Epithelial cell of esophagus (primary cell): ENCODE measurements around the gene HOXA5.

ENCODE experiments used
- DNase-seq: peaks from one replicate; pipeline ENCODE4 v3.0.0; 2010; ENCODE audit warnings: low read depth
- H3K4me3 ChIP-seq: 2 replicates; pipeline ENCODE4 v1.5.1; 2011; ENCODE audit warnings: mild to moderate bottlenecking, low read length, control low read depth
- CTCF ChIP-seq: IDR thresholded peaks from 2 replicates; pipeline ENCODE4 v1.5.1; 2011; ENCODE audit warnings: low read depth, mild to moderate bottlenecking, low read length, control low read depth, inconsistent platforms; ENCODE audit not compliant: insufficient read depth; ENCODE audit errors: missing control alignments

HOXA5 gene

GRCh38 chr7:27125986-27126394, 17.5 kb downstream of the HOXA5 start:
- TF ChIP-seq CTCF, result no peak
- DNase-seq, result no peak
- no peak overlapping the region for H3K4me3 ChIP-seq

GRCh38 chr7:27124902-27125689, 18.4 kb downstream of the HOXA5 start:
- H3K4me3 ChIP-seq, result no peak overlapping the region
- TF ChIP-seq CTCF, result no peak
- no peak for DNase-seq

- TF ChIP-seq CTCF, result no peak
- DNase-seq, result no peak
- no peak overlapping the region for H3K4me3 ChIP-seq
Measured at GRCh38 chr7:27124096-27124901, 19.2 kb downstream of the HOXA5 start.

GRCh38 chr7:27123477-27124053, 19.9 kb downstream of the HOXA5 start:
- no peak for TF ChIP-seq CTCF
- H3K4me3 ChIP-seq, result no peak overlapping the region
- DNase-seq, result no peak

GRCh38 chr7:27123007-27123476, 20.4 kb downstream of the HOXA5 start:
- DNase-seq, result no peak
- no peak for TF ChIP-seq CTCF
- peak overlapping the region; percentile 3 for H3K4me3 ChIP-seq

- no peak for DNase-seq
- no peak for TF ChIP-seq CTCF
- peak overlapping the region; percentile 43 for H3K4me3 ChIP-seq
Measured at GRCh38 chr7:27122077-27122910, 21.2 kb downstream of the HOXA5 start.
